ENCODE data around the gene FZD2.

The FZD2 gene

DNA sequence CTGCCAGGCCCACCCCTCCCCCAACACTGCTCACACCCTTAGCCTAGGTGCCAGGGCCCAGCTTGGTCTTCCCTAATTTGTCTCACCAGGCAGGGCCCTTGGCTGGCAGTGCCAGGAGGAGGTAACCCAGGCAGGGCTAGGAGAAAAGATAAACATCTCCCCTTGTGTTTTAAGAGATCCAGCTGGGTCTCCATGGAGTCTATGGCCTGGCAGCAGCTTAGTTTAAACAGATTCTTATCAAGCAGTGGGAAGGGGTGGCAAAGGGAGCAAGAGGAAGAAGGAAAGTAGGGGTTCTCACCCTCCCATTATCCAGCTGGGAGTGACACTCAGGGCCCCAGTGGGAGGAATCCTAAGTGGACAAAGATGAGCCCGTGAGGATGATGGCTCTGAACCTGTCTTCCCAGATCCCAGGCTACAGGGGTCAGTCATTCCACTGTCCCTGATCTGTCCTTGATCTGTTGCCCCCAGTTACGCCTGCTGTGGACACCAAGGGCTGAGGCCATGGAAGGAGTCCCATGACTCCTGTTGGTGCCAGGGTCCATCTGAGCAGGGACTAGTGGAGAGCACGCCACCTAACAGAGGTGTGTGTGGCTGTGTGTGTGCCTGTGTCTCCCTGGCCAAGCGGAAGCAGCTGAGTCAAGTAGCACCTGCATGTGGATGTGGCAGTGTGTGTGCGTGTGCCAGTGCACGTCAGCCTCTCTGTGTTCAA is 51.6 kb downstream of the FZD2 start:
- DNase-seq: no peak

DNA sequence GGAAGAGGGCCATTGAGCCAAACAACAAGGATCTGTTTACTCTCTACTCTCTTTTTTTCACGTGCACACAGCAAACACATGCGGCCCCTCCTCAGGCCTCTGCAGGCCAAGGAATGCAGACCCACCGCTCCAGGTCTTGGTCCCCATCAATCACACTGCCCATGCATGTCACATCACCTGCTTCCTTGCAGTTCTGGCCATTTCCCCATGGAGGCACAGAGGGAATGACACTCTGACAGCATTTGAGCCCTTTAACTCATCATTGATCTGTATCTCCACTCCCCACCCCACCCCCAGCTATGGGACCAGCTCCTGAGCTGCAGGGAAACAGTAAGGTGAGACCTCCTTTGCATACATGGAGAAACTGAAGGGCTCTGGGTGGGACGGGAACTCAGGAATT is 53.0 kb downstream of the FZD2 start:
- DNase-seq: no peak

Data from activated CD4-positive, alpha-beta T cell treated with anti-CD3 and anti-CD28 coated beads, Interleukin-2, Interleukin-6, amounts not matched to agents 100 ng/mL and 50 ng/mL, durations not matched to agents 16 hours and 8 hours (primary cell).